H9 (cell line): ENCODE data around the gene MEGF9. TPM values are rescaled to one million over a fixed set of nuclear protein-coding genes. Genes with fewer than 3 reads are reported as not detected.

Experiments used
- DNase-seq: peaks from one replicate; pipeline ENCODE4 v3.0.0-alpha.2; 2017
- H2AFZ ChIP-seq: one replicate; pipeline ENCODE4 v1.6.1; 2013; ENCODE audit warnings: mild to moderate bottlenecking, low read length, control low read depth, moderate library complexity
- H2AK5ac ChIP-seq: 2 replicates; pipeline ENCODE4 v1.6.1; 2013; ENCODE audit warnings: low read length, control low read depth, mixed read lengths; ENCODE audit not compliant: insufficient read length
- H2BK120ac ChIP-seq: one replicate; pipeline ENCODE4 v1.6.1; 2013; ENCODE audit warnings: low read depth, mild to moderate bottlenecking, low read length, control low read depth, inconsistent platforms; ENCODE audit not compliant: poor library complexity, severe bottlenecking
- H2BK12ac ChIP-seq: 2 replicates; pipeline ENCODE4 v1.6.1; 2013; ENCODE audit warnings: low read length, control low read depth, mixed read lengths, low read depth; ENCODE audit not compliant: insufficient read length
- H2BK15ac ChIP-seq: 2 replicates; pipeline ENCODE4 v1.6.1; 2013; ENCODE audit warnings: low read depth, low read length, control low read depth
- H2BK20ac ChIP-seq: one replicate; pipeline ENCODE4 v1.6.1; 2013; ENCODE audit warnings: low read depth, mild to moderate bottlenecking, low read length, control low read depth, inconsistent platforms; ENCODE audit not compliant: poor library complexity, severe bottlenecking
- H2BK5ac ChIP-seq: 2 replicates; pipeline ENCODE4 v1.6.1; 2013; ENCODE audit warnings: low read length, control low read depth, mixed read lengths; ENCODE audit not compliant: insufficient read length
- H3K14ac ChIP-seq: 2 replicates; pipeline ENCODE4 v1.6.1; 2013; ENCODE audit warnings: low read length, control low read depth; ENCODE audit not compliant: insufficient read depth
- H3K18ac ChIP-seq: 2 replicates; pipeline ENCODE4 v1.6.1; 2013; ENCODE audit warnings: low read depth, mild to moderate bottlenecking, mixed read lengths, low read length, control low read depth; ENCODE audit not compliant: insufficient read length
- H3K23ac ChIP-seq: 2 replicates; pipeline ENCODE4 v1.6.1; 2013; ENCODE audit warnings: low read length, control low read depth, mixed read lengths, low read depth; ENCODE audit not compliant: insufficient read length
- H3K23me2 ChIP-seq: 2 replicates; pipeline ENCODE4 v1.6.1; 2013; ENCODE audit warnings: low read depth, mild to moderate bottlenecking, mixed read lengths, low read length, control low read depth; ENCODE audit not compliant: insufficient read length, poor library complexity, severe bottlenecking
- H3K27ac ChIP-seq: 2 replicates; pipeline ENCODE4 v1.5.1; 2013; ENCODE audit warnings: low read length, control low read depth, mixed read lengths, low read depth; ENCODE audit not compliant: insufficient read length
- H3K27me3 ChIP-seq: 2 replicates; pipeline ENCODE4 v1.6.1; 2013; ENCODE audit warnings: low read length, control low read depth, inconsistent platforms; ENCODE audit not compliant: insufficient read depth
- H3K4ac ChIP-seq: 2 replicates; pipeline ENCODE4 v1.6.1; 2013; ENCODE audit warnings: low read depth, mild to moderate bottlenecking, control low read depth, inconsistent platforms, low read length, moderate library complexity
- H3K4me1 ChIP-seq: 2 replicates; pipeline ENCODE4 v1.6.1; 2013; ENCODE audit warnings: low read length, control low read depth, inconsistent platforms; ENCODE audit not compliant: insufficient read depth
- H3K4me2 ChIP-seq: 2 replicates; pipeline ENCODE4 v1.6.1; 2013; ENCODE audit warnings: low read length, control low read depth, mixed read lengths; ENCODE audit not compliant: insufficient read length, insufficient read depth
- H3K56ac ChIP-seq: 2 replicates; pipeline ENCODE4 v1.6.1; 2013; ENCODE audit warnings: low read depth, mild to moderate bottlenecking, mixed read lengths, low read length, control low read depth; ENCODE audit not compliant: insufficient read length
- H3K79me1 ChIP-seq: 2 replicates; pipeline ENCODE4 v1.6.1; 2013; ENCODE audit warnings: low read depth, mild to moderate bottlenecking, moderate library complexity, low read length, control low read depth, inconsistent platforms; ENCODE audit not compliant: insufficient read depth, poor library complexity, severe bottlenecking
- H3K79me2 ChIP-seq: 2 replicates; pipeline ENCODE4 v1.6.1; 2013; ENCODE audit warnings: low read length, control low read depth, inconsistent platforms; ENCODE audit not compliant: insufficient read depth
- H3K9ac ChIP-seq: 2 replicates; pipeline ENCODE4 v1.6.1; 2013; ENCODE audit warnings: low read length, control low read depth, mixed read lengths; ENCODE audit not compliant: insufficient read length; ENCODE audit errors: extremely low read depth
- H3K9me3 ChIP-seq: one replicate; pipeline ENCODE4 v1.6.1; 2013; ENCODE audit warnings: low read depth, low read length, inconsistent platforms; ENCODE audit not compliant: control insufficient read depth
- H3T11ph ChIP-seq: one replicate; pipeline ENCODE4 v1.6.1; 2013; ENCODE audit warnings: mild to moderate bottlenecking, low read length, control low read depth, inconsistent platforms
- H4K20me1 ChIP-seq: one replicate; pipeline ENCODE4 v1.6.1; 2013; ENCODE audit not compliant: control insufficient read depth, insufficient read length, insufficient read depth
- H4K5ac ChIP-seq: 2 replicates; pipeline ENCODE4 v1.6.1; 2013; ENCODE audit warnings: low read depth, mild to moderate bottlenecking, mixed read lengths, low read length, control low read depth; ENCODE audit not compliant: insufficient read length
- H4K8ac ChIP-seq: replicated peaks from 2 replicates; pipeline ENCODE4 v1.6.1; 2013; ENCODE audit warnings: low read length, control low read depth, mixed read lengths, low read depth; ENCODE audit not compliant: insufficient read length
- H4K91ac ChIP-seq: 2 replicates; pipeline ENCODE4 v1.6.1; 2013; ENCODE audit warnings: low read depth, mild to moderate bottlenecking, moderate library complexity, mixed read lengths, low read length, control low read depth; ENCODE audit not compliant: insufficient read length
- H3K27ac Mint-ChIP-seq, 3 experiments: 2 replicates in 2 of 3; 3 replicates in 1 of 3; pipeline ENCODE4 v1.8.0; 2020 to 2021; ENCODE audit warnings: mixed read lengths in 3 of 3, mild to moderate bottlenecking in 1 of 3, moderate library complexity in 1 of 3
- H3K27me3 Mint-ChIP-seq: 2 replicates; pipeline ENCODE4 v1.8.0; 2021; ENCODE audit warnings: low read depth, mild to moderate bottlenecking, moderate library complexity, mixed read lengths
- H3K36me3 Mint-ChIP-seq, 3 experiments: 2 replicates in 2 of 3; 3 replicates in 1 of 3; pipeline ENCODE4 v1.8.0; 2020 to 2021; ENCODE audit warnings: low read depth in 3 of 3, mixed read lengths in 3 of 3; ENCODE audit not compliant: insufficient read depth in 1 of 3
- H3K4me1 Mint-ChIP-seq, 2 experiments: 2 replicates each; pipeline ENCODE4 v1.8.0; 2020; ENCODE audit warnings: mixed read lengths in 2 of 2
- H3K4me3 Mint-ChIP-seq, 2 experiments: 2 replicates in 1 of 2; 3 replicates in 1 of 2; pipeline ENCODE4 v1.8.0; 2020 to 2021; ENCODE audit warnings: mild to moderate bottlenecking in 2 of 2, mixed read lengths in 2 of 2, moderate library complexity in 1 of 2
- H3K9me3 Mint-ChIP-seq, 2 experiments: 2 replicates in 1 of 2; 3 replicates in 1 of 2; pipeline ENCODE4 v1.8.0; 2020; ENCODE audit warnings: mild to moderate bottlenecking in 2 of 2, mixed read lengths in 2 of 2, moderate library complexity in 1 of 2
- CTCF ChIP-seq: fragments of 200-600 bp; sonication (generic); conservative IDR thresholded peaks from 3 replicates; pipeline ENCODE4 v1.8.0; 2021; ENCODE audit warnings: antibody characterized with exemption, mild to moderate bottlenecking
- WGBS: extraction: QIAGEN DNeasy Blood & Tissue Kit; methylation state at CpG from one replicate; pipeline ENCODE4 v1.1.7; 2013; ENCODE audit warnings: missing lambda C conversion rate, low lambda C conversion rate, mixed read lengths; ENCODE audit not compliant: insufficient read length; ENCODE audit errors: extremely low coverage; 5-methylcytosine and 5-hydroxymethylcytosine counted together
- total RNA-seq: library from RNA; stranded (reverse); gene quantifications from 2 replicates; pipeline ENCODE4 v1.2.1, GENCODE V29; 2021

Gene MEGF9
- total RNA-seq, 1 experiment from 2014 or later, result 0.94 TPM

- Histone ChIP-seq H3K4me1 (no peaks in the 10 kb centered on the region), H4K5ac (no peak overlapping the region), H3K9me3 (no peaks in the 10 kb centered on the region), H3K27ac (no peak overlapping the region), H4K91ac (no peak overlapping the region), H2BK15ac (no peak overlapping the region), H2AFZ (no peak overlapping the region), H3K4ac (no peak overlapping the region), H2AK5ac (no peak overlapping the region), H3K14ac (no peak overlapping the region), H2BK120ac (no peak overlapping the region), H2BK12ac (no peak overlapping the region), H3K9ac (no peak overlapping the region), H3K18ac (no peak overlapping the region), H3K79me1 (no peaks in the 10 kb centered on the region), H2BK5ac (no peak overlapping the region), H3K79me2 (no peaks in the 10 kb centered on the region; the same call in 1 of the 2 replicates), H4K8ac (no peak overlapping the region), H3K56ac (no peak overlapping the region), H3K27me3 (no peaks in the 10 kb centered on the region), H3T11ph (no peak overlapping the region), H3K23ac (no peak overlapping the region), H2BK20ac (no peak overlapping the region), H3K4me2 (no peak overlapping the region), H3K23me2 (no peaks in the 10 kb centered on the region), H4K20me1 (no peaks in the 10 kb centered on the region)
- Mint-ChIP-seq H3K27ac (no peak overlapping the region), H3K36me3 (peaks cover 16 to 45% (median 33%) of the 10 kb centered on the region in 3 experiments; a peak in 6 of 7 replicates), H3K4me3 (no peak overlapping the region), H3K9me3 (no peaks in the 10 kb centered on the region), H3K4me1 (no peaks in the 10 kb centered on the region), H3K27me3 (no peaks in the 10 kb centered on the region)
- no peak for DNase-seq
- no CpG with 5 or more reads among the region's 1 CpG for WGBS
- no peak for TF ChIP-seq CTCF
These were observed 152.6 kb downstream of the MEGF9 start for GRCh38 chr9:120561709-120562108.
